Thoracic aorta (tissue), 2 donors: Measurements from ENCODE around the gene G3BP2. TPM values are rescaled to one million over a fixed set of nuclear protein-coding genes. Genes with fewer than 3 reads are reported as not detected.
"Not testable (repeated sequence)": the region's sequence is repeated elsewhere in the genome, so short reads cannot be mapped to it uniquely, and the experiment has no call there.

Source experiments
- ATAC-seq: fragments of 150-250 bp; one replicate; pipeline ENCODE4 v1.8.0; 2017; ENCODE audit warnings: low read depth; ENCODE audit not compliant: insufficient number of reproducible peaks, low FRiP score
- DNase-seq: peaks from one replicate; pipeline ENCODE4 v3.0.0-alpha.2; 2020; ENCODE audit warnings: low spot score
- H3K27ac ChIP-seq, 2 donors: fragments of 200-600 bp; sonication (generic); 1 replicate in 1 of 2; 2 replicates in 1 of 2; pipeline ENCODE4 v1.5.1; 2016; ENCODE audit warnings: mild to moderate bottlenecking in 2 of 2, moderate library complexity in 2 of 2
- H3K27me3 ChIP-seq: fragments of 200-600 bp; sonication (generic); replicated peaks from 2 replicates; pipeline ENCODE4 v1.6.0; 2016; ENCODE audit warnings: mild to moderate bottlenecking; ENCODE audit not compliant: insufficient read depth
- H3K36me3 ChIP-seq: fragments of 200-600 bp; sonication (generic); one replicate; pipeline ENCODE4 v1.5.1; 2016
- H3K4me1 ChIP-seq, 2 donors: fragments of 200-600 bp; sonication (generic); 1 replicate in 1 of 2; 2 replicates in 1 of 2; pipeline versions ENCODE4 v1.5.1 to v1.6.0; 2016; ENCODE audit warnings: low read depth in 2 of 2, mild to moderate bottlenecking in 1 of 2; ENCODE audit not compliant: control insufficient read depth in 1 of 2
- H3K4me3 ChIP-seq: fragments of 200-600 bp; sonication (generic); 2 replicates; pipeline ENCODE4 v1.5.1; 2016; ENCODE audit warnings: mild to moderate bottlenecking
- H3K9me3 ChIP-seq: fragments of 200-600 bp; sonication (generic); 2 replicates; pipeline ENCODE4 v1.5.1; 2016
- total RNA-seq, 2 donors: library from RNA; depleted of rRNA; stranded (reverse); fragments of >200 nt; gene quantifications; one replicate each; pipeline versions ENCODE4 v1.1.0 to v1.2.3, GENCODE V29; 2016
- TF ChIP-seq, protein P1 (sequence below): fragments of 200-600 bp; sonication (generic); IDR thresholded peaks from one replicate; pipeline ENCODE4 v1.5.1; 2019; ENCODE audit warnings: antibody characterized with exemption

The G3BP2 gene
- total RNA-seq, 2 donors from 2014 or later, result 71.9 to 126 TPM

GRCh38 chr4:75666299-75666698 lies 6.9 kb downstream of the G3BP2 start:
- DNase-seq (no peak), ATAC-seq (no peak)
- peaks cover 28 to 65% of the 10 kb centered on the region in 2 donors for H3K4me1 ChIP-seq
- no peaks in the 10 kb centered on the region for H3K9me3 ChIP-seq
- TF ChIP-seq, protein P1, sequence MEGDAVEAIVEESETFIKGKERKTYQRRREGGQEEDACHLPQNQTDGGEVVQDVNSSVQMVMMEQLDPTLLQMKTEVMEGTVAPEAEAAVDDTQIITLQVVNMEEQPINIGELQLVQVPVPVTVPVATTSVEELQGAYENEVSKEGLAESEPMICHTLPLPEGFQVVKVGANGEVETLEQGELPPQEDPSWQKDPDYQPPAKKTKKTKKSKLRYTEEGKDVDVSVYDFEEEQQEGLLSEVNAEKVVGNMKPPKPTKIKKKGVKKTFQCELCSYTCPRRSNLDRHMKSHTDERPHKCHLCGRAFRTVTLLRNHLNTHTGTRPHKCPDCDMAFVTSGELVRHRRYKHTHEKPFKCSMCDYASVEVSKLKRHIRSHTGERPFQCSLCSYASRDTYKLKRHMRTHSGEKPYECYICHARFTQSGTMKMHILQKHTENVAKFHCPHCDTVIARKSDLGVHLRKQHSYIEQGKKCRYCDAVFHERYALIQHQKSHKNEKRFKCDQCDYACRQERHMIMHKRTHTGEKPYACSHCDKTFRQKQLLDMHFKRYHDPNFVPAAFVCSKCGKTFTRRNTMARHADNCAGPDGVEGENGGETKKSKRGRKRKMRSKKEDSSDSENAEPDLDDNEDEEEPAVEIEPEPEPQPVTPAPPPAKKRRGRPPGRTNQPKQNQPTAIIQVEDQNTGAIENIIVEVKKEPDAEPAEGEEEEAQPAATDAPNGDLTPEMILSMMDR, result no peak
- H3K36me3 ChIP-seq, result no peaks in the 10 kb centered on the region
- H3K4me3 ChIP-seq, result no peak overlapping the region
- no peaks in the 10 kb centered on the region for H3K27me3 ChIP-seq
- H3K27ac ChIP-seq, result no peak overlapping the region

- not testable (repeated sequence) for DNase-seq, ATAC-seq, H3K4me3 ChIP-seq, H3K9me3 ChIP-seq, H3K36me3 ChIP-seq, H3K27me3 ChIP-seq, H3K27ac ChIP-seq
- H3K4me1 ChIP-seq, result peaks cover 14 to 48% of the 10 kb centered on the region in 2 donors
Measured at GRCh38 chr4:75664604-75665003, 8.6 kb downstream of the G3BP2 start.

DNA sequence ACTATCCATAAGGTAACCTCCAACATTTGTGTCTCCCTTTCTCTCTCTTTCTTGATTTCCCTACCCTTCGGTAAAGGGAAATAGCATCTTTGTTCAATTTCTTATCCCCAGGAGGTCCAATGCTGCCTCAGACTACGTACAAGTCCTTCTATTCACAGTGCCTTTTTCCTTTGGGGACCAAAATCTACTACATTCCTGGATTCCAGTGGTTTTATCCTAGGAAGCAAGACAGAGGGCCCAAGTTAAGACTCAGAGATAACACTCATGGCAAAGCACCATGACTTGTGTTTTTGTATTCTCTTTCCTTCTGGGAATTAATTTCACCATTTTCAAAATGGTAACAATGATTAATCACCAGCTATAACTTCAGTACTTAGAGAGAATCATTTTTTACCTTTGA lies 10.6 kb downstream of the G3BP2 start:
- ATAC-seq, result no peak
- no peak for DNase-seq
- H3K27me3 ChIP-seq, result no peaks in the 10 kb centered on the region
- H3K36me3 ChIP-seq, result peaks cover 4% of the 10 kb centered on the region
- H3K27ac ChIP-seq, result no peak overlapping the region
- H3K4me1 ChIP-seq, result peaks cover 8 to 35% of the 10 kb centered on the region in 2 donors
- TF ChIP-seq, protein P1, result no peak
- no peaks in the 10 kb centered on the region for H3K9me3 ChIP-seq
- H3K4me3 ChIP-seq, result no peak overlapping the region

DNA sequence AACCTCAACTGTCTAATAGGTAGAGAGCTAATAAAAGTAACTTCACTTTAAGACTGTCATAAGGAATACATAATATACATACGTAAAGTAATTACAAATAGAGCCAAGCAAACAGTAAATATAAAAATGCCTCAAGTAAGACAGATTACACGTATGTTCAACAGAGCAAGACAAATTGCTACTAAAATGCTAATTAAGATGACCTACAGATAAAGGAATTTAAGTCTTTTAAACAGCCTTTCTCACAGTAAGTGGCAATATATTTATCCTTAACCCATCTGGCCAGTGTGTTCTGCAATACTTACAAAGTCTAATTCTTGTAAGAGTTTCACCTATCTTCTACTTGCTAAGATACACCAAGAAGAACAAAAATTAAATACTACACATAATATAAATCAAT lies 12.7 kb downstream of the G3BP2 start:
- DNase-seq, result no peak
- TF ChIP-seq, protein P1, result no peak
- Histone ChIP-seq H3K27me3 (no peaks in the 10 kb centered on the region), H3K27ac (no peak overlapping the region), H3K4me1 (peaks cover 5 to 13% of the 10 kb centered on the region in 2 donors), H3K9me3 (no peaks in the 10 kb centered on the region), H3K4me3 (no peak overlapping the region), H3K36me3 (peaks cover 8% of the 10 kb centered on the region)
- ATAC-seq, result no peak

DNA sequence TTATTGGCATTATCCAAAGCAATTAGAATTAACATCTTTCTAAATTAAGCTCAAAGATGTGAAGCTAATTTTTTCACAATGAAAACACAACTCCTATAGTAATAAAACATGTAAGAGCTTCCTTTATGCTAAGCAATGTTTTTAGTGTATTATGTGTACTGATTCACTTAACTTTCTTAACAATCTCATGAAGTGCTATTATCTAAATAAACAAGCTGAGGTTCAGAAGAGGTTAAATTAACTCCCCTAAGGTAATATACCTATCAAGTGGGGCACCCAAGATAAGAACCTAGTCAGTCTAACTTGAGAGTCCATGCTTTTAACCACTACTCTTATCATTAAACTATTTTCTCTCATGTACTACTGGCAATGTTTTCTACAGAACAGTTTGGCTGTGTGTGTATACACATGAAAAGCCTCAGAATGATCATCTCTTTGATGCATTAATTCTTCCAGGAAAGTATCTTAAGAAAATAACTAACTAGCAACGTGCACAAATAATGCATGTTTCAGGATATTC lies 13.6 kb downstream of the G3BP2 start:
- Histone ChIP-seq H3K27ac (no peak overlapping the region), H3K4me1 (peaks cover 0 to 4% of the 10 kb centered on the region in 2 donors), H3K36me3 (peaks cover 14% of the 10 kb centered on the region), H3K4me3 (no peak overlapping the region), H3K9me3 (no peaks in the 10 kb centered on the region), H3K27me3 (no peaks in the 10 kb centered on the region)
- ATAC-seq (no peak), DNase-seq (no peak)
- TF ChIP-seq, protein P1, result no peak

DNA sequence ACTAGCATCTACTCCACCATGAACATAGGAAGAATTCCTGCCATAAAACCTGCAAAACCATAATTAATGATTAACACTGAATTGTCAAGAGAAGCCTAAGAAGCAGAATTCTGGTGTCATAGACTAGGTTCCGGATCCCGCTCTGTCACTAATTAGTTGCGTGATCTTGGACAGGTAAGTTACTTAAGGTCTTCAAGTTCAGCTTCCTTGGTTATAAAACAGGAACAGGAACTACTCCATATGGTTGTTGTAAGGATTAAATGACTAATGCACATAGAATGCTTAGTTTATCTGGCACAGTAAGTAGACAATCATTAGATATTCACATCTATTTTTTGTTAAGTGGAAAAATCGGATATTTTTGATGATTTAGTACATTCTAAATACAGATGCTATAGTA lies 14.3 kb downstream of the G3BP2 start:
- Histone ChIP-seq H3K27ac (no peak overlapping the region), H3K36me3 (peaks cover 16% of the 10 kb centered on the region), H3K4me1 (no peaks in the 10 kb centered on the region), H3K27me3 (no peaks in the 10 kb centered on the region), H3K4me3 (no peak overlapping the region), H3K9me3 (no peaks in the 10 kb centered on the region)
- TF ChIP-seq, protein P1, result no peak
- ATAC-seq (no peak), DNase-seq (no peak)
